ENCODE measurements around the gene PPARG. TPM values are rescaled to one million over a fixed set of nuclear protein-coding genes. Genes with fewer than 3 reads are reported as not detected.

The PPARG gene
- total RNA-seq, 4 donors from 2014 or later = 199 to 374 (median 218) TPM

DNA sequence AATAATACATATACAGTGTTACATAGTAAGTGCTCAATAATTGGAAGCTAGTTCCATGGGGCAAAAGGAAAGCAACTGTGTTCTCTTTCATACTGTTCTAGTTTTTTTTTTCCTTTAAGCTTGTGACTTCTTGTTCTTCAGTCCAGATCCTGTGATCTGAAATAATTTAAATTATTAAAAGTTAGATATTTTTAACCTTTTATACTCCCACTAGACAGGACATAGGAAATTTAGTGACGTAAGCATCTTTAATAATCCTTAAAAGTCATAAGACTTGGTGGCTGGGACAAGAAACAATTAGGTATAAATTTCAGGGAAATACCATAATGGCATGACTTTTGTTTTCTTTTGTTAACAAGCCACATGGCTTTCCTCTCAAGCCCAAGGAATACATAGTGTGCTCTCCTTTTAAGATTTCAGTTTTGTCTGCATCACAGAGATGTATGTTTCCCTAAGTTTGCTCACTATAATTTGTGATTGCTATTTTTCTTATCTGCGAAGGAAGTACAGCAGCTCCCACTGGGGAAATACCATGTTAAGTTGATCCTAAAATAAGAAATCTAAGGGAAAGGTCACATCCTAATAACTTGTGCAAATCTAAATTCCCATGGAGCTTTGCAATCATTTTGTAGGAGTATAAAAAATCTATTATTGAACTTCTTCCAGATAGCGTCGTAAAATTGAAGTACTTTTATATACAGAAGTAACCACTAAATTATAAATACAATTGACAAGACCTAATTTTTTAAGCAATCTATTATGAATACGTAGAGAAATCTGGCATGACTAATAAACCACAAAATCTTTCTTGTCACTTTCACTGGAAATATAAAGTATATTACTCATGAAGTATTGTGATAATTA is 30.1 kb downstream of the PPARG start:
- ATAC-seq (ENCODE audit: low FRiP score) (no peak), DNase-seq (ENCODE audit: low spot score) (no peak)
- TF ChIP-seq, protein P1, sequence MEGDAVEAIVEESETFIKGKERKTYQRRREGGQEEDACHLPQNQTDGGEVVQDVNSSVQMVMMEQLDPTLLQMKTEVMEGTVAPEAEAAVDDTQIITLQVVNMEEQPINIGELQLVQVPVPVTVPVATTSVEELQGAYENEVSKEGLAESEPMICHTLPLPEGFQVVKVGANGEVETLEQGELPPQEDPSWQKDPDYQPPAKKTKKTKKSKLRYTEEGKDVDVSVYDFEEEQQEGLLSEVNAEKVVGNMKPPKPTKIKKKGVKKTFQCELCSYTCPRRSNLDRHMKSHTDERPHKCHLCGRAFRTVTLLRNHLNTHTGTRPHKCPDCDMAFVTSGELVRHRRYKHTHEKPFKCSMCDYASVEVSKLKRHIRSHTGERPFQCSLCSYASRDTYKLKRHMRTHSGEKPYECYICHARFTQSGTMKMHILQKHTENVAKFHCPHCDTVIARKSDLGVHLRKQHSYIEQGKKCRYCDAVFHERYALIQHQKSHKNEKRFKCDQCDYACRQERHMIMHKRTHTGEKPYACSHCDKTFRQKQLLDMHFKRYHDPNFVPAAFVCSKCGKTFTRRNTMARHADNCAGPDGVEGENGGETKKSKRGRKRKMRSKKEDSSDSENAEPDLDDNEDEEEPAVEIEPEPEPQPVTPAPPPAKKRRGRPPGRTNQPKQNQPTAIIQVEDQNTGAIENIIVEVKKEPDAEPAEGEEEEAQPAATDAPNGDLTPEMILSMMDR (IDR thresholded peaks at IDR 0.05) = no peak

GRCh38 chr3:12321015-12321414 is 32.1 kb downstream of the PPARG start:
- TF ChIP-seq, protein P1 (IDR thresholded peaks at IDR 0.05) = no peak
- no peak for ATAC-seq (ENCODE audit: low FRiP score)
- no peak for DNase-seq (ENCODE audit: low spot score)

DNA sequence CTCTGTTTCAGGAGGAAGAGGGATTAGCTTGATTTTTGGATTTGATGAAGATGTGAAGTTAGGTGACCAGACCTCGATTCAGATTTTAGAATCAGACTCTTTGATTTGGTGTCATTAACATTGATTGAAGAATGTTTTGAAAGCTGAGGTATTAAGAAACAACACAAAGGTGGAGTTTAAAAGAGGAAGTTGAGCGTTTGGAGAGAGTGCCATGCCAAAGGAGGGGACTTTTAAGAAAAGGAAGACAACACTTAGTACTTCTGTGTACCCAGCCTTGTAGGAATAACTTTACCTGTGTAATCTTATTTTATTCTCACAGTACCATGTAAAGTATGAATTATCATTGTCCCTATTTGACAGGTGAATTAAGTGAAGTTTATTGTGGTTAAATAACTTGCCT is 34.4 kb downstream of the PPARG start:
- TF ChIP-seq, protein P1 (IDR thresholded peaks at IDR 0.05) = no peak
- no peak for DNase-seq (ENCODE audit: low spot score)
- no peak for ATAC-seq (ENCODE audit: low FRiP score)

DNA sequence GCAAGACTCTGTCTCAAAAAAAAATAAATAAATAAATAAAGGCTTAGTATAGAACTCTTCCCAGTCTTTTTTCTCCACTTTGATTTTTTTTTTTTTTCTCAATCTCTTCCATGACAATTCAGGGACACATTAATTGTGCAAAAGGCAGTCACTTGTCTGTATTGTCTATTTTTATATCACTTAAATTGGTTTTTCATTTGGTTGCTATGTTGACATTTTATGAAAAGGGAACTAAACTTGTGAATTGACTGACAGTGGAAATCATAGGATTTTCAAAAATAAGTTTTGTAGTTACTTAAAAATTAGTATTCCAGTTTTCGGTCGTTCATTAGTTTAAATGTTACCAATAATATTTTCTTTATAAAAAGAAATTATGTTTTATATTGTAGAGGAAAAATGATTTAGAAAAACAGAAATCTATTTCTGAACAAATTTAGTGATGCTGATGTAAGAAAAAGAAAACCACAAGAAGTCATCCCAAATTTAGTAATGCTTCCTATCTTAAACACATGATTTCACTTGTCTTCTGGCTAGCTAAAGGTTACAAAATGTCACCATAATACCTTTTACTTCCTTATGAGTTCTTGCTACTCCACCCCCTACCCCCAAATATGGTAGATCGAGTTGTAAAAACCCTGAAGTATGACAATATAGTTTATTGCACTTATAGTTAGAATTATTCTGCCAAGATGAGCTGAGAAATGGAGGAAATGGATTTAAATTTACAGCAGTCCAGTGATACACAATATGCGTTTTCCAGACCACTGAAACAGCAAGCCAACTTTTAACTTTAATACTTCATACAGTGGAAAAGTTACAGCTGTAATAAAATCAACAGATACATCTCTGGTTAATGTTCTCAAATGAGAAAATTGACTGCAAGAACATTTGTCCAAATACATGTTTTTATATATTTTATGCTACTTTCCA is 37.0 kb downstream of the PPARG start:
- DNase-seq (ENCODE audit: low spot score) (no peak), ATAC-seq (ENCODE audit: low FRiP score) (no peak)
- TF ChIP-seq, protein P1 (IDR thresholded peaks at IDR 0.05) = no peak

- no peak for DNase-seq (ENCODE audit: low spot score)
- TF ChIP-seq, protein P1 (IDR thresholded peaks at IDR 0.05) = no peak
- no peak for ATAC-seq (ENCODE audit: low FRiP score)
Observed at GRCh38 chr3:12327021-12327420, 38.2 kb downstream of the PPARG start.

DNA sequence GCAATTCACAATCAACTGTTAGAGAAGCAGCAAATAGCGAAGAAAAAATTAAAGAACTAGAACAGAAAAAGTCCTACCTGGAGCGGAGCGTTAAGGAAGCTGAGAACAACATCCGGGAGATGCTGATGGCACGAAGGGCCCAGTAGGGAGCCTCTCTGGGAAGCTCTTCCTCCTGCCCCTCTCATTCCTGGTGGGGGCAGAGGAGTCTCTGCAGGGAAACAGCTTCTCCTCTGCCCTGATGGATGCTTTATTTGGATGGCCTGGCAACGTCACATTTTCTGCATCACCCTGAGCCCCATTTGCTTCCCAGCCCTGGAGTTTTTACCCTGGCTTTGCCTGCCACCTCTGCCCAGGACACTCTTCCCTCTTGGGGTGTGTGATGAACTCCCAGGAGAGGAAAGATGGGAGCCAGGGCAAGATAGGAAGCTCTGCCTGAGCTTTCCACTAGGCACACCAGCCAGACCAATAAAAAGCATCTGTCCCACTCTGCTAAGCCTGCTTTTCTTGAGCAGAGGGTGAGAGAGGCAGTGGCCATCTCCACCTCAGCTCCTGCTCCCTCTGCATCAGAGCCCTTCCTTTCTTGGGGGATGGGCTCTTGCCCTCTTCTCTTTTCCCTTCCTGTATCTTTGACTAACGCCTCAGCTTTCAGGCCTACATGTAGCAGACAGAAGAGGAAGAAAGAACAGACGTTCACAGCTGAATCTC is 39.4 kb downstream of the PPARG start:
- TF ChIP-seq, protein P1 (IDR thresholded peaks at IDR 0.05) = no peak
- ATAC-seq (ENCODE audit: low FRiP score) (no peak), DNase-seq (ENCODE audit: low spot score) (no peak)

Data from omental fat pad (tissue), 4 donors.